Right lobe of liver (tissue), 6 donors: ENCODE results near the gene CHMP3. TPM values are rescaled to one million over a fixed set of nuclear protein-coding genes. Genes with fewer than 3 reads are reported as not detected.

ENCODE experiments used
- ATAC-seq, 4 donors: fragments of 200-7000 bp; cut with Tn5 transposase; one replicate each; pipeline ENCODE4 v1.9.1; 2020; ENCODE audit warnings: mild to moderate bottlenecking in 4 of 4, moderate library complexity in 4 of 4
- DNase-seq, 3 donors: peaks; one replicate each; pipeline ENCODE4 v3.0.0-alpha.2; 2020
- H3K27ac ChIP-seq, 3 donors: fragments of 200-600 bp; one replicate each; pipeline ENCODE4 v1.8.0; 2022
- H3K27me3 ChIP-seq, 2 donors: fragments of 200-600 bp; one replicate each; pipeline ENCODE4 v1.8.0; 2022
- H3K36me3 ChIP-seq, 4 donors: fragments of 200-600 bp; sonication (generic) in 1 of 4; one replicate each; pipeline versions ENCODE4 v1.5.1 to v1.8.0; 2017 to 2022; ENCODE audit warnings: control low read depth in 1 of 4
- H3K4me1 ChIP-seq, 4 donors: fragments of 200-600 bp; sonication (generic) in 1 of 4; one replicate each; pipeline versions ENCODE4 v1.5.1 to v1.8.0; 2017 to 2022; ENCODE audit warnings: control low read depth in 1 of 4
- H3K4me3 ChIP-seq, 3 donors: fragments of 200-600 bp; one replicate each; pipeline ENCODE4 v1.8.0; 2022
- H3K9me3 ChIP-seq, 4 donors: fragments of 200-600 bp; sonication (generic) in 1 of 4; one replicate each; pipeline versions ENCODE4 v1.5.1 to v1.8.0; 2017 to 2022; ENCODE audit warnings: control low read depth in 1 of 4
- POLR2A ChIP-seq: fragments of 450-650 bp; IDR thresholded peaks from one replicate; pipeline ENCODE4 v1.6.1; 2017; ENCODE audit warnings: antibody characterized with exemption, mild to moderate bottlenecking
- WGBS: methylation state at CpG from one replicate; pipeline ENCODE4 v1.1.6; 2018; ENCODE audit warnings: low coverage, low lambda C conversion rate; ENCODE audit not compliant: insufficient coverage; ENCODE audit errors: missing lambda C conversion rate; 5-methylcytosine and 5-hydroxymethylcytosine counted together
- intact Hi-C, 2 donors: fragments of 100-400 bp; cut with DNase I; formaldehyde crosslinking; loops; one replicate each; pipeline versions ENCODE4 v1.11.2 to v1.14.1; 2022
- total RNA-seq, 6 experiments: library from RNA; depleted of rRNA in 2 of 6; stranded (reverse); fragments of >200 nt in 2 of 6; fragmentation: NEBNext Ultra II Directional in 3 of 6; extraction: Animal tissue kit (Norgen Biotek cat#: 25700) in 3 of 6; gene quantifications; one replicate each; pipeline versions ENCODE4 v1.1.0 to v1.2.4, GENCODE V29; 2016 to 2023
- TF ChIP-seq, protein P1 (sequence below), 4 donors: fragments of 200-600 bp in 3 of 4; fragments of 450-650 bp in 1 of 4; IDR thresholded peaks; one replicate each; pipeline versions ENCODE4 v1.5.1 to v1.8.0; 2016 to 2022; ENCODE audit warnings: antibody characterized with exemption in 4 of 4, mild to moderate bottlenecking in 2 of 4
- donor health status: DM: no; HTN: yes; CAD: no.
- donor health status: DM: no; HTN: no; CAD: no.
- donor health status: DM: no; HTN: no; CAD: no.
- donor health status: DM: no; HTN: yes; CAD: no.
- donor health status: DM: no; HTN: yes; CAD: no.

Gene CHMP3
- total RNA-seq, 6 experiments from 2014 or later = 16.2 to 29.3 (median 24.4) TPM

DNA sequence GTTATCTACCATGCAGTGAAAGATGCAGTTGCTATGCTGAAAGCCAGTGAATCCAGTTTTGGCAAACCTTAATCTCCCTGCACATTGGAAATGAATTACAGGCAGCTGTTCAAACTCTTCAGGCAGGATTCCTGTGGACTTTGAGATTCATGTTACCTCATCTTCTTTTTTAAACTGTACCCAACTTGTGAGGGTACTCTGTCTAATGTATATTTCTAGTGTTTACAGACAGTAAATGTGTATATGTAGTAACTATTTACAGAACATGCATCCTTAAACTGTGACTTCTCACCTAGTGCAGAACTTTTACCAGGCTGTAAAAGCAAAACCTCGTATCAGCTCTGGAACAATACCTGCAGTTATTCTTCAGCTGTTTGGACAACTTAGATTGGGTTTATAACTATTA, 71.2 kb downstream of the CHMP3 start:
- WGBS = 55% methylated on average over 1 of the region's 1 CpG
- peaks cover 0 to 13% (median 0%) of the 10 kb centered on the region in 4 donors for H3K4me1 ChIP-seq
- no peak overlapping the region for H3K4me3 ChIP-seq

DNA sequence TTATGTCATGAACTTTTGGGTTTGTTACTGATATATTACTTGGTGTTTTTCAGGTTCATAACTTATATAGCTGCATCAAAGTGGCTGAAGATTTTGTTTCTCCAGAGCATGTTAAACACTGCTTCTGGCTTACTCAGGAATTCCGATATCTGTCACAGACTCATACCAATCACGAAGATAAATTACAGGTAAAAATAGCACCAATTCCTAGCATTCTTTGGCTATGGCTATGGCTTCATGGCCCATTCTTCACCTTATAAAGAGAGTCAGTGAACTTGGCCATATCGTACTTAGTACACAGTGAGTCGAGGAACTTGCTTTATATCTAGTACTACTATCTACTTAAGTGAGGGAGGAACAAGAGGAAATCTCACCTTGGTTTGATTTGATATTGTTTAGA, 72.2 kb downstream of the CHMP3 start:
- no peak overlapping the region for H3K4me3 ChIP-seq
- WGBS = 86% methylated on average over 4 of the region's 4 CpGs
- H3K36me3 ChIP-seq = peaks cover 0 to 53% (median 22%) of the 10 kb centered on the region in 4 donors
- no peak overlapping the region for H3K27ac ChIP-seq
- intact Hi-C loops = no loop called here
- no peaks in the 10 kb centered on the region for H3K9me3 ChIP-seq
- ATAC-seq (no peak), DNase-seq (no peak)
- TF ChIP-seq, protein P1, sequence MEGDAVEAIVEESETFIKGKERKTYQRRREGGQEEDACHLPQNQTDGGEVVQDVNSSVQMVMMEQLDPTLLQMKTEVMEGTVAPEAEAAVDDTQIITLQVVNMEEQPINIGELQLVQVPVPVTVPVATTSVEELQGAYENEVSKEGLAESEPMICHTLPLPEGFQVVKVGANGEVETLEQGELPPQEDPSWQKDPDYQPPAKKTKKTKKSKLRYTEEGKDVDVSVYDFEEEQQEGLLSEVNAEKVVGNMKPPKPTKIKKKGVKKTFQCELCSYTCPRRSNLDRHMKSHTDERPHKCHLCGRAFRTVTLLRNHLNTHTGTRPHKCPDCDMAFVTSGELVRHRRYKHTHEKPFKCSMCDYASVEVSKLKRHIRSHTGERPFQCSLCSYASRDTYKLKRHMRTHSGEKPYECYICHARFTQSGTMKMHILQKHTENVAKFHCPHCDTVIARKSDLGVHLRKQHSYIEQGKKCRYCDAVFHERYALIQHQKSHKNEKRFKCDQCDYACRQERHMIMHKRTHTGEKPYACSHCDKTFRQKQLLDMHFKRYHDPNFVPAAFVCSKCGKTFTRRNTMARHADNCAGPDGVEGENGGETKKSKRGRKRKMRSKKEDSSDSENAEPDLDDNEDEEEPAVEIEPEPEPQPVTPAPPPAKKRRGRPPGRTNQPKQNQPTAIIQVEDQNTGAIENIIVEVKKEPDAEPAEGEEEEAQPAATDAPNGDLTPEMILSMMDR (IDR thresholded peaks at IDR 0.05) = no peak
- TF ChIP-seq POLR2A = no peak
- H3K4me1 ChIP-seq = peaks cover 0 to 13% (median 0%) of the 10 kb centered on the region in 4 donors
- H3K27me3 ChIP-seq = no peaks in the 10 kb centered on the region

More for the DNA sequence above, 71.2 kb downstream of the CHMP3 start:
- intact Hi-C loops = no loop called here
- Histone ChIP-seq H3K9me3 (no peaks in the 10 kb centered on the region), H3K27me3 (no peaks in the 10 kb centered on the region), H3K27ac (no peak overlapping the region), H3K36me3 (peaks cover 0 to 48% (median 20%) of the 10 kb centered on the region in 4 donors)
- peak; percentile 80 to 93 (median 84) for ATAC-seq
- DNase-seq = no peak
- TF ChIP-seq POLR2A = no peak
- TF ChIP-seq, protein P1 (IDR thresholded peaks at IDR 0.05) = no peak

DNA sequence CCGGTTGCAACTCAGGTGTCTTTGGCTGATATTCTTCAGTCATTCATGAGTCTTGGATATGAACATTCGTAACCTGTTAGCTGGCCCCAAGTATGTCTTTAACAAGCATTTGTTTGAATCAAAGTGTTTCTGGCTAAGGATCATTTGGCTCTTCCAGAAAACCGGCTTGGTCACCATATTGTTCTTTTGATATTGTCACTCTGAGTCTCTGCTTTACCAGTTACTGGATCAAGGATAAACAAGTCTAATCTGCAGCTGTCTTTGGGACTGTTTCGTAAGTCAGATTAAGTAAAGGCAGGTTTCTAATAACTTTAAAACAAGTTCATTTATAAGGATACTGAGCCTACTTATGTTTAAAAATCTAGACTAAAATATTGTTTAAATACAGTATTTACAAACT, 73.0 kb downstream of the CHMP3 start:
- Histone ChIP-seq H3K36me3 (peaks cover 0 to 61% (median 26%) of the 10 kb centered on the region in 4 donors), H3K27me3 (no peaks in the 10 kb centered on the region), H3K9me3 (no peaks in the 10 kb centered on the region), H3K4me3 (no peak overlapping the region), H3K4me1 (peaks cover 0 to 13% (median 0%) of the 10 kb centered on the region in 4 donors), H3K27ac (no peak overlapping the region)
- TF ChIP-seq, protein P1 (IDR thresholded peaks at IDR 0.05) = no peak
- ATAC-seq (no peak), DNase-seq (no peak)
- intact Hi-C loops = no loop called here
- whole genome bisulfite sequencing = 90% methylated on average over 4 of the region's 4 CpGs

DNA sequence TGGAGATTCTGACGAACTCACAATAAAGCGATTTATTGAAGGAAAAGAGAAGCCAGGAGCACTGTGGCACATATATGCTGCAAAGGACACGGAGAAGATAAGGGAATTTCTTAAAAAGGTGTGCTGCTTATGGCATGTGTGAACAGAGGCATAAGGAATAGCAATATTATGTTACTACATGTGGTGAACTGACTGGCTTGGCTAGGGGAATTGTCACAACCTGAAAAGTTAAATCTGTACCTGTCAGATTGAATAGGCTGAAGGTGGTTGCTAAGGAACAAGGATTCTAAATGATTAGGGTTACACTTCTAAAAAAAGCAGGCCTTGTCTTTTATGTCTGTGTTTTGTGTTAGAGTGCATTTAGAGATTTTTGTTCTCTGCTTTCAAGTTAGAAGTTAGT, 73.7 kb downstream of the CHMP3 start:
- DNase-seq = no peak
- no peak for TF ChIP-seq POLR2A
- TF ChIP-seq, protein P1 (IDR thresholded peaks at IDR 0.05) = no peak
- no peak overlapping the region for H3K27ac ChIP-seq
- intact Hi-C loops = no loop called here
- no peaks in the 10 kb centered on the region for H3K9me3 ChIP-seq
- 96% methylated on average over 3 of the region's 3 CpGs for WGBS
- no peak overlapping the region for H3K4me3 ChIP-seq
- no peak for ATAC-seq
- no peaks in the 10 kb centered on the region for H3K27me3 ChIP-seq
- H3K36me3 ChIP-seq = peaks cover 0 to 68% (median 33%) of the 10 kb centered on the region in 4 donors
- peaks cover 0 to 13% (median 0%) of the 10 kb centered on the region in 4 donors for H3K4me1 ChIP-seq
